CD4-positive, alpha-beta T cell (primary cell): ENCODE data around the gene TEX2. TPM values are rescaled to one million over a fixed set of nuclear protein-coding genes. Genes with fewer than 3 reads are reported as not detected.

Experiments
- ATAC-seq: fragments of 200-7000 bp; cut with Tn5 transposase; one replicate; pipeline ENCODE4 v1.10.0; 2022; ENCODE audit warnings: mild to moderate bottlenecking; ENCODE audit not compliant: poor library complexity
- CTCF ChIA-PET: fragments of 350-600 bp; sonication (Branson Sonifier 250); formaldehyde crosslinking; loops from one replicate; lab custom pipeline; 2021; ENCODE audit warnings: antibody characterized with exemption, inconsistent platforms; lab: Charles Lee
- POLR2A ChIA-PET: fragments of 350-600 bp; sonication (Branson Sonifier 250); formaldehyde crosslinking; loops from one replicate; lab custom pipeline; 2021; ENCODE audit warnings: antibody characterized with exemption, inconsistent platforms; lab: Charles Lee
- DNase-seq, 14 experiments: peaks; one replicate each; pipeline ENCODE4 v3.0.0-alpha.2; 2013 to 2020; ENCODE audit warnings: mixed read lengths in 2 of 14
- H3K27ac ChIP-seq, 2 donors: one replicate each; pipeline versions ENCODE4 v1.5.1 to v1.7.0; 2013; ENCODE audit warnings: low read length in 2 of 2, low read depth in 1 of 2, mild to moderate bottlenecking in 1 of 2
- H3K27me3 ChIP-seq, 2 experiments: 1 replicate in 1 of 2; 2 replicates in 1 of 2; pipeline versions ENCODE4 v1.6.1 to v1.7.0; 2013; ENCODE audit warnings: low read length in 2 of 2, control low read depth in 1 of 2, mild to moderate bottlenecking in 1 of 2, moderate library complexity in 1 of 2; ENCODE audit not compliant: insufficient read depth in 2 of 2, control insufficient read depth in 1 of 2
- H3K36me3 ChIP-seq: one replicate; pipeline ENCODE4 v1.6.1; 2013; ENCODE audit warnings: low read length, control low read depth; ENCODE audit not compliant: insufficient read depth
- H3K4me1 ChIP-seq: one replicate; pipeline ENCODE4 v1.6.1; 2013; ENCODE audit warnings: low read length, control low read depth; ENCODE audit not compliant: insufficient read depth
- H3K4me3 ChIP-seq: one replicate; pipeline ENCODE4 v1.5.1; 2013; ENCODE audit warnings: mild to moderate bottlenecking, low read length, moderate library complexity
- H3K9me3 ChIP-seq, 2 experiments: 1 replicate in 1 of 2; 2 replicates in 1 of 2; pipeline versions ENCODE4 v1.6.1 to v1.7.0; 2013; ENCODE audit warnings: low read length in 2 of 2, mild to moderate bottlenecking in 2 of 2, control low read depth in 1 of 2, moderate library complexity in 1 of 2; ENCODE audit not compliant: control insufficient read depth in 1 of 2, insufficient read depth in 1 of 2
- H3K27ac Mint-ChIP-seq: one replicate; pipeline ENCODE4 v1.8.0; 2020; ENCODE audit warnings: mixed read lengths
- H3K27me3 Mint-ChIP-seq: one replicate; pipeline ENCODE4 v1.8.0; 2021; ENCODE audit warnings: mixed read lengths
- H3K36me3 Mint-ChIP-seq: one replicate; pipeline ENCODE4 v1.8.0; 2021; ENCODE audit warnings: low read depth, mixed read lengths
- H3K4me1 Mint-ChIP-seq: one replicate; pipeline ENCODE4 v1.8.0; 2021; ENCODE audit warnings: low read depth, mixed read lengths
- H3K4me3 Mint-ChIP-seq: one replicate; pipeline ENCODE4 v1.8.0; 2020; ENCODE audit warnings: mild to moderate bottlenecking, mixed read lengths
- H3K9me3 Mint-ChIP-seq: one replicate; pipeline ENCODE4 v1.8.0; 2020; ENCODE audit warnings: mixed read lengths
- CTCF ChIP-seq: fragments of 200-600 bp; IDR thresholded peaks from one replicate; pipeline ENCODE4 v1.8.0; 2022; ENCODE audit warnings: antibody characterized with exemption, mild to moderate bottlenecking
- intact Hi-C, 2 experiments: fragments of 100-400 bp; cut with DNase I in 1 of 2; cut with micrococcal nuclease in 1 of 2; formaldehyde crosslinking; loops; one replicate each; pipeline versions ENCODE4 v1.15.1 to v1.9.0; 2023 to 2025; cut with DNase I, micrococcal nuclease
- total RNA-seq, 174 experiments: library from RNA in 2 of 174; stranded (reverse) in 2 of 174; gene quantifications; one replicate each; pipeline ENCODE4 v1.2.3 and lab custom pipeline; 2021 to 2026

TEX2 gene
- total RNA-seq, 2 experiments from 2014 or later = 8.6 to 8.9 TPM

- Histone ChIP-seq H3K4me1 (peaks cover 30% of the 10 kb centered on the region), H3K36me3 (no peaks in the 10 kb centered on the region), H3K9me3 (no peaks in the 10 kb centered on the region), H3K27ac (no peak overlapping the region), H3K27me3 (no peaks in the 10 kb centered on the region), H3K4me3 (no peak overlapping the region)
- ChIA-PET CTCF (interaction anchor here (0.7 kb wide), 1 partner anchor 245 kb away, joined by 3 read pairs; no protein-coding TSS in a partner anchor), POLR2A (interaction anchor here (2.8 kb wide), 1 partner anchor 119 kb away, joined by 6 read pairs; no protein-coding TSS in a partner anchor)
- Mint-ChIP-seq H3K27me3 (peaks cover 6% of the 10 kb centered on the region), H3K9me3 (no peaks in the 10 kb centered on the region), H3K27ac (no peak overlapping the region), H3K4me3 (peak overlapping the region; percentile 27), H3K36me3 (peaks cover 10% of the 10 kb centered on the region), H3K4me1 (peaks cover 42% of the 10 kb centered on the region)
- no peak for TF ChIP-seq CTCF
- DNase-seq (no peak), ATAC-seq (no peak)
- intact Hi-C loops = loop anchor here (5.0 to 10.0 kb wide), 6 partner anchors 232 to 1297 kb away; partner anchors contain the start of genes AXIN2 (in 1 of the 2), MAP3K3 (in 1 of the 2), POLG2 (in 1 of the 2) and SMARCD2 (in 1 of the 2)
Measured at GRCh38 chr17:64264891-64265290, 1.8 kb upstream of the TEX2 start.

- Histone ChIP-seq H3K27me3 (no peaks in the 10 kb centered on the region), H3K4me1 (peaks cover 28% of the 10 kb centered on the region), H3K36me3 (no peaks in the 10 kb centered on the region), H3K9me3 (no peaks in the 10 kb centered on the region), H3K4me3 (peak overlapping the region; percentile 70), H3K27ac (peak overlapping the region; percentile 70 to 86)
- Mint-ChIP-seq H3K36me3 (peaks cover 10% of the 10 kb centered on the region), H3K9me3 (no peaks in the 10 kb centered on the region), H3K4me1 (peaks cover 46% of the 10 kb centered on the region), H3K27me3 (peaks cover 4% of the 10 kb centered on the region), H3K4me3 (peak overlapping the region; percentile 91), H3K27ac (peak overlapping the region; percentile 95)
- ATAC-seq (peak; percentile 47), DNase-seq (peak; percentile 39 to 87 (median 60))
- no peak for TF ChIP-seq CTCF
- POLR2A ChIA-PET = interaction anchor here (1.1 to 3.3 kb wide), 4 partner anchors 44 to 419 kb away, joined by 4 to 58 read pairs (median 14); partner anchors contain the start of genes CEP95, DDX5 and SMARCD2
- intact Hi-C loops = loop anchor here (2.0 to 10.0 kb wide), 8 partner anchors 116 to 1300 kb away; partner anchors contain the start of genes AXIN2 (in 1 of the 2), ICAM2 (in 1 of the 2), MAP3K3 (in 1 of the 2) and POLG2 (in 1 of the 2)
- CTCF ChIA-PET = no interaction called here
Measured at GRCh38 chr17:64262198-64262999, 661 bp downstream of the TEX2 start.

GRCh38 chr17:64261417-64262145 is 1.5 kb downstream of the TEX2 start:
- ChIA-PET POLR2A (interaction anchor here (0.6 to 3.3 kb wide), 4 partner anchors 44 to 326 kb away, joined by 3 to 58 read pairs (median 14); partner anchors contain the start of genes CEP95 and DDX5), CTCF (interaction anchor here (0.8 kb wide), 1 partner anchor 12 kb away, joined by 3 read pairs; no protein-coding TSS in a partner anchor)
- H3K36me3 ChIP-seq = no peaks in the 10 kb centered on the region
- peak overlapping the region; percentile 70 for H3K4me3 ChIP-seq
- ATAC-seq (no peak), DNase-seq (no peak)
- peaks cover 28% of the 10 kb centered on the region for H3K4me1 ChIP-seq
- intact Hi-C loops = loop anchor here (2.0 to 10.0 kb wide), 8 partner anchors 115 to 1301 kb away; partner anchors contain the start of genes AXIN2 (in 1 of the 2), ICAM2 (in 1 of the 2), MAP3K3 (in 1 of the 2) and POLG2 (in 1 of the 2)
- H3K27ac ChIP-seq = peak overlapping the region; percentile 70 to 86
- Mint-ChIP-seq H3K27ac (peak overlapping the region; percentile 95), H3K27me3 (no peaks in the 10 kb centered on the region), H3K4me3 (peak overlapping the region; percentile 91), H3K4me1 (peaks cover 46% of the 10 kb centered on the region), H3K9me3 (no peaks in the 10 kb centered on the region), H3K36me3 (peaks cover 10% of the 10 kb centered on the region)
- no peaks in the 10 kb centered on the region for H3K9me3 ChIP-seq
- no peak for TF ChIP-seq CTCF
- H3K27me3 ChIP-seq = no peaks in the 10 kb centered on the region
